HG03139 (cell line): ENCODE results near the gene KRT9.
"Not testable (repeated sequence)": the region's sequence is repeated elsewhere in the genome, so short reads cannot be mapped to it uniquely, and the experiment has no call there.

Source experiments
- ATAC-seq: cut with Tn5 transposase; IDR thresholded peaks from one replicate; pipeline ENCODE4 v1.9.1; 2021; ENCODE audit not compliant: unreplicated experiment

KRT9 gene

GRCh38 chr17:41580244-41580575, 8.4 kb upstream of the KRT9 start:
- no peak for ATAC-seq

GRCh38 chr17:41579484-41580243, 7.8 kb upstream of the KRT9 start:
- peak; percentile 56 for ATAC-seq

GRCh38 chr17:41578971-41579370, 7.1 kb upstream of the KRT9 start:
- no peak for ATAC-seq

GRCh38 chr17:41578538-41578937, 6.7 kb upstream of the KRT9 start:
- no peak for ATAC-seq

GRCh38 chr17:41576740-41577139, 4.9 kb upstream of the KRT9 start:
- not testable (repeated sequence) for ATAC-seq

- no peak for ATAC-seq
These were observed 3.5 kb upstream of the KRT9 start for GRCh38 chr17:41575336-41575735.

- no peak for ATAC-seq
These were observed 4.5 kb downstream of the KRT9 start for GRCh38 chr17:41567317-41567716.

GRCh38 chr17:41565338-41565737, 6.5 kb downstream of the KRT9 start:
- ATAC-seq = no peak

GRCh38 chr17:41563607-41564170, 8.2 kb downstream of the KRT9 start:
- ATAC-seq = no peak

- ATAC-seq = no peak
These were observed 10.3 kb downstream of the KRT9 start for GRCh38 chr17:41561554-41561953.

- ATAC-seq = no peak
These were observed 12.3 kb downstream of the KRT9 start for GRCh38 chr17:41559548-41559947.

GRCh38 chr17:41556931-41557330, 14.9 kb downstream of the KRT9 start:
- no peak for ATAC-seq

- ATAC-seq = no peak
These were observed 15.6 kb downstream of the KRT9 start for GRCh38 chr17:41556306-41556705.

- no peak for ATAC-seq
These were observed 16.6 kb downstream of the KRT9 start for GRCh38 chr17:41555105-41555887.

GRCh38 chr17:41553987-41554680, 17.7 kb downstream of the KRT9 start:
- no peak for ATAC-seq

GRCh38 chr17:41553176-41553575, 18.7 kb downstream of the KRT9 start:
- no peak for ATAC-seq

- no peak for ATAC-seq
These were observed 19.4 kb downstream of the KRT9 start for GRCh38 chr17:41552455-41552854.

- no peak for ATAC-seq
These were observed 20.5 kb downstream of the KRT9 start for GRCh38 chr17:41551365-41551764.

- no peak for ATAC-seq
These were observed 22.2 kb downstream of the KRT9 start for GRCh38 chr17:41549596-41550039.

- ATAC-seq = no peak
These were observed 22.8 kb downstream of the KRT9 start for GRCh38 chr17:41548844-41549595.
